ENCODE data around the gene IFITM10.

The IFITM10 gene

DNA sequence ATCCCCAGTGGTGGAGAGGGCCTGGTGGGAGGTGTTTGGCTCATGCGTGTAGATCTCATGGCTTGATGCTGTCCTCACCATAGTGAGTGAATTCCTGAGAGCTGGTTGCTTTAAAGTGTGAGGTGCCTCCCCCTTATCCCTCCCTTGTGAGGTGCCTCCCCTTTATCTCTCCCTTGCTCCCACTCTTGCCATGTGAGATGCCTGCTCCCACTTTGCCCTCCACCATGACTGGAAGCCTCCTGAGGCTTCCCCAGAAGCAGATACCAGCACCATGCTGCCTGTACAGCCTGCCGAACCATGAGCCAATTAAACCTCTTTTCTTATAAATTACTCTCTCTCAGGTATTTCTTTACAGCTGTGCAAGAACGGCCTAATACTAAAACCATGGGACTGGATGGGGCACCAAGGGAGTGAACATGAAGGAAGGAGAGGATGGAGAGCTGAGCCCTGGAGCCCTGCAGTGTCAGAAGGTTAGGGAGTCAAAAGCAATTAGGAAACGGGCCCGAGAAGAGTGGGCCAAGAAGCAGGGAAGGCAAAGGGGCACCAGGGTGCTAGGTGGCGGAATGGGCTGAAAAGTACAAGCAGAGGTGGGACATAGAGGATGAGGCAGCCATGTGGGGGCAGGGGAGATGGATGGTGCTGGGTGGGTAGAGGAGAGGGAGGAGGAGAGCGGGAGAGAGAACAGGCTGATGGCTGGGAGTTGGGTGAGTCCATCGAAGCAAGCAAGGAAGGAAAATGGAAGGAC, 9.4 kb downstream of the IFITM10 start:
- DNase-seq (ENCODE audit: low spot score), result no peak

DNA sequence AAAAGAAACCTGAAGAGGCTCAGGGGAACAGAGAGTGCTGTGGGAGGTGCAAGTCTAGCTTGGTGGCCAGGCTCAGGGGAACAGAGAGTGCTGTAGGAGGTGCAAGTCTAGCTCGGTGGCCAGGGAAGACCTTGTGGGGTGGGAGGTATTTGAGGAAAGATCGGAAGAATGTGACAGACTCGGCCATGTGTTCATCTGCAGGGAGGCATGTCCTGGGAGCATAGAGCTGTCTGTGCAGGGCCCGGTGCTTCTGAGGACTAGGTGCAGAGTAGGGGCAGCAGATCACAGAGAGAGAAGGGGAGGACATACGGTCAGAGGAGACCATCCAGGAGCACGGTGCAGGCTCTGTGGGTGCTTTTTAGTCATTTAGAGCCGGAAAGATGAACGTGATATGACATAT, 10.8 kb downstream of the IFITM10 start:
- no peak for DNase-seq (ENCODE audit: low spot score)

DNA sequence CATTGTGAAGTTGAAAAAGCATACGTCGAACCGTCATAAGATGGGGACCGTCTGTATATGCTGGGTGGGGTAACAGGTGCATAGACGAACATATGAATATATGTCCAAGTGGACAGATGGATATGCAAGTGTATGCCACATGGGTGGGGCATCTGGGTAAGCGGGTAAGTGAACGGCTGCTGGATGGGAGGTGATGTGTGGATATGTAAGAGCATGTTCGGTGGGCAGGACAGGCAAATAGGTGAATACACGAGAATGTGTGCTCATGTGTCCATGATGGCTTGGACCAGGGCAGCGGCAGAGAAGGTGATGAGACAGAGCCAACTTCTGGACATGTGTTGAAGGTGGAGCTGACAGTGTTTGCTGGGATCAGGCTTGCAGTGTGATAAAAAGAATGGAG, 12.0 kb downstream of the IFITM10 start:
- no peak for DNase-seq (ENCODE audit: low spot score)

DNA sequence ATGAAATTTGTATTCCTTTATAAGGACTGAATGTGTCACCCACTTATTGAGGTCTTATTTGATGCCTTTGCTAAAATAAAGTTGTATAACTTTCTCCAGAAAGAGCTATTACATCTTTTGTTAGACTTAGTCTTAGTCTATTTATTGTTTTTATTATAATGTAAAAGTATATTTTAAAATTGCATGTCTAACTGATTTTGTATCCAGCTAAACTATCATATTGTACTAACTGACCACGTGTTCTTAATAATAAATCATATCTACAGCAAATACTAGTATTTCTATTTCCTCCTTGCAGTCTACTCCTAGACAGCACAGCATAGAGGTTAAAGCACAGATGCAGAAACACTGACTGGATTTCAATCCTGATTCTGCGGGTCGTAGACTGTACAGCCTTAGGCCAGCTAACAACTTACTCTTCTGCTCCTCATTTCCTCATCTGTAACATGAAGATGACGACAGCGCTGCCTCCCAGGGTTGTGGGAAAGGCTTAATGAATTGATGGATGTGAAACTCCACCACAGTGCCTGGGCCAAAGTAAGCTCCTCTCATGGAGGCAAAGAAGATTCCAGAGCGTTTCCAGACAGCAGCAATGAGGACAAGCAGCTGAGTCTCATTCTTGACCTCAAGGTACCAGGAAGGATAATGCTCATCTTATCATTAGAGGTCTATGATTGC, 13.2 kb downstream of the IFITM10 start:
- DNase-seq (ENCODE audit: low spot score), result no peak

DNA sequence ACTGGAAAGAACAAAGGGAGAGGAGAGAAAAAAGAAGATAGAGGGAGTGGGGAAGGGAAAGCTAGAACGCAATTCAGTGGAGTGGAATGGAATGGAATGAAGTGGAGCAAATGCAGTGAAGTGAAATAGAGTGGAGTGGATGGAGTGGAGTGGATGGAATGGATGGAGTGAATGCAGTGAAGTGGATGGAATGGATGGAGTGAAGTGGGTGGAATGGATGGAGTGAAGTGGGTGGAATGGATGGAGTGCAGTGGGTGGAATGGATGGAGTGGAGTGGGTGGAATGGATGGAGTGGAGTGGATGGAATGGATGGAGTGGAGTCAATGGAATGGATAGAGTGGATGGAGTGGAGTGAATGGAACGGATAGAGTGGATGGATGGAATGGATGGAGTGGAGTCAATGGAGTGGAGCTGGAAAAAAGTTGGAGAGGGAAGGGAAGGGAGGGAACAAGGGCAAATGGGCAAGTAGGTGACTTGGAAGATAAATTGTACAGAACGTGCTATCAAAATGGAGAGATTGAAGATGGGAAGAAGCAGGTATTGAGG, 13.9 kb downstream of the IFITM10 start:
- DNase-seq (ENCODE audit: low spot score), result no peak

DNA sequence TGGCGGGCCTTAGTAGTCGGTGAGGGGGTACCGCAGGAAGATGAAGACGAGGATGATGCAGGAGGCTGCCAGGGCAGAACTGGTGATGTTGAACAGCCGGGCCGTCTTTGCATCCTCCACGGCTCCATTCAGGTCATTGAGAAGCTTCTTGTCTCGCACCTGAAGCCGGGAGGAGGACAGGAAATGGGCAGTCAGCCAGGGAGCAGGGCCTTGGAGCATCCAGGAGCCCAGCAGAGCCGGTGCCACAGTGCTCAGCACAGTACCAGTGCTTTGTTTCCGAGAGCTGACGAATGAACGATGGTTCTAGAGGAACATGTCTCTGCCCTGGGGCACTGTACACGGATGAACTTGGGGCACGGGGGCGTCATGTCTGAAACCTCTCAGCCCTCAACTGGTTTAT, 15.1 kb downstream of the IFITM10 start:
- no peak for DNase-seq (ENCODE audit: low spot score)

DNA sequence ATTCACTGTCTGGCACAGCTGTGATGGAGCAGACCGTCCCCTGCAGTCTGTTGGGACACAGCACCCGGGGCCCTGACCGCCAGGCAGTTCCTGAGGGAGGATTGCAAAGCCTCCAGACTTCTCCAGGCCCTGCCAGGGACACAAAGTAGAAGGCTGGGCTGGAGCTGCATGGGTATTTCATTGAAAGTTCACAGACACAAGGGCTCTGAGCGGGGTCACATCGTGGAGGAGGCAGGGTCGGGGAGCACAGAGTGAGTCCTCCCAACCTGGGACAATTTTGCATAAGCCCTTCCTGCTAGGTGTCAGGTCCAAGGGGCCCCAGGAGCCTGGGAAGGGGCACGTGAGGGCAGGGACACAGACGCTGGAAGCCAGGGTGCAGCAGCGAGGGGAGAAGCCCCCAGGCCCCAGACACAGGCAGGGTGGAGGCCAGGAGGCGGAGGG, 15.7 kb downstream of the IFITM10 start:
- DNase-seq (ENCODE audit: low spot score), result no peak

DNA sequence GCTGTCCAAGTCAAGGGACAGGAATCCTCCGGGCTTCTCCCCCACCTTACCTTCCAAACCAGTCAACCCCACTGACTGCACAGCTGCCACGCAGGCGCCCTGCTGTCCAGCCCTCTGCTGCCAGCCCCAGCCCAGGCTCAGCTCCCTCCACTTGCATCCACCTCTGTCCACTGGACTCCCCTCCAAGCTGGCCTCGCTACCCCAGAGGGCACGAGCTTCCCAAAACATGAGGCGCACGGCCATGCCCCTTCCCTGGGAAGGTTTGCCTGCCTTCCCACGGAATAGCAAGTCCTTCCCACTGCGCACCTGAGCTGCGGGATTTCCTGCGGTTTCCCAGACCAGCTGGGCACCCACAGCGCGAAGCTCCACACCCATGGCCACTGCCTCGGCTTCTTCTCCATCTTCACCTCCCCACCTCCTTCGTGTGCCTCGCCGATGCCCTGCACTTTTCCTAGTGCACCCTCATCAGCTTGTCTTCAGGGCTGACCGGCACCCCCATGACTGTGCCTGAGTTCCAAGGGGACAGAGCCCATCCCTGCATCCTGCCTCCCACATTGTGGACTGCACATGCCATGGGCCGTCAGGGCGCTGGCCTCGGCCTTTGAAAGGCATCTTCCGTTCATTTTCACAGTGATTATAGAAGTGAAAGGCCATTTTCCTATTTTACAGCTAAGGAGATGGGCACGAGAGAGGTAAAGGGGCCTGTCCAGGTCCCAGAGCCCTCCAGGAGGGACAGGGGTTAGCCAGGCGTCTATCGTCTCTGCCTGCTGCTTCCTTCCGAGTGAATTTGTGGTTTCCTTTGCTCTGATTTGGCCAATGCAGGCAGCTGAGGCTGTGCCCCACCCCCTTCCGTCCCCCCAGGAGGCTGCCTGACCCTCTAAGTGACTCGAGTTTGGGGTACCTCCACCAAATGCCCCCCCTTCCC, 16.4 kb downstream of the IFITM10 start:
- DNase-seq (ENCODE audit: low spot score), result no peak

DNA sequence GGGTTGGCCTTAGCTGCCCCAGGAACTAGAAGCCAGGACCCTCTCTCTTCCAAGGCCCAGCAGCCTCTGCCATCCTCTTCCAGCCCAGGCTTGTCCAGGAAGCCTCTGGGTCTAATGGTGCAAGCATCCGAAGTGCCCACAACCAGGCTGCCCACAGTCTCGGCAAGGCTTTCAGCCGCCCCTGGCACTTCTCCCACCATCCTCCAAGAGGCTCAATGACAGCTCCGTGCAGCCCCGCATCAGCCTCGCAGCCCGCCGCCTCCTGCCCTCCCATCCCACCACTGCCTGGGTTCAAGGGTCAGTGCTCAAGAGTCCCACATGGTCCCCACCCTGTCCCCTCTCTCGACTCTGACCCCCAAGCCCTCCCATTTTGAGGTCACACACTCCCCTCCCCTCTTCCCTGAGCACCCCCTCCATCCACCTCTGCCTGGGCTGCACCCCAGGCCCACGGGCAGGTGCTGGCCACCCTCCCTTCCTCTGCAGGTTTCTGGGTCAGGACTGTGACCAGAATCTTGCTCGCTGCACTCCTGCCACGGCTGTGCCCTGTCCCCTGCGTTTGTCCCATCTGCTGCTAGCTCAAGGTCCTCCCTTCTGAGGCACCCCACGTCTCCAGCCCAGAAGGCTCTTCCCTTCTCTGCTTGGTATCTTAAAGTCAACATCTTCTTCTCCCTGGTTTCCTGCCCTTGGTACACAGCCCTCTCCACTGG, 17.2 kb downstream of the IFITM10 start:
- no peak for DNase-seq (ENCODE audit: low spot score)

DNA sequence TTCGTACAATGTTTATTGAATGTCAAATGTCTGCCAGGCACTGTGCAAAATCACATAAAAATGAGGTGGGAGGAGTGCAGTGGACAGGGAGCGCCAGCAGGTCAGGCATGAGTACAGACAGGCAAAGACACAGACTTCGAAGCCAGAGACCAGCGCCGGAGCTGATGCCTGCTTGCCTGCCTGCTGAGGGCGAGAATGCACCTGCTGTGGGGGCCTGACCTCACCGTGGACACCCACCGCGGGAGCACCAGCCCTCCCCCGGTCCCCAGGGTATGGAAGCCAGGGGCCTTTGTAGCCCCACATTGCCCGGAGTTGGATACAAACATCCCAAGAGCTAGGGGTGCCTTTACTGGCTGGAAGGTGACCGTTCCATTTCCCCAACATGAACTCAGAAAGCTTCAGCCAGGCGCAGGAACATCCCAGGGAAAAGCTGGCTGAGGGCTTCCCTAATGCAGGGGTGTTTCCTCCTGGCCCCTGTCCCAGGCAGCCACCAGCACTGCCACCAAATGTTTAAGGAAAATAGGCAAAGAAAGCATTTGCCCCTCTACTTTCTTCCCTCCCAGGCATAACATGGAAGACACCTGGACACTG, 17.9 kb downstream of the IFITM10 start:
- DNase-seq (ENCODE audit: low spot score), result no peak

DNA sequence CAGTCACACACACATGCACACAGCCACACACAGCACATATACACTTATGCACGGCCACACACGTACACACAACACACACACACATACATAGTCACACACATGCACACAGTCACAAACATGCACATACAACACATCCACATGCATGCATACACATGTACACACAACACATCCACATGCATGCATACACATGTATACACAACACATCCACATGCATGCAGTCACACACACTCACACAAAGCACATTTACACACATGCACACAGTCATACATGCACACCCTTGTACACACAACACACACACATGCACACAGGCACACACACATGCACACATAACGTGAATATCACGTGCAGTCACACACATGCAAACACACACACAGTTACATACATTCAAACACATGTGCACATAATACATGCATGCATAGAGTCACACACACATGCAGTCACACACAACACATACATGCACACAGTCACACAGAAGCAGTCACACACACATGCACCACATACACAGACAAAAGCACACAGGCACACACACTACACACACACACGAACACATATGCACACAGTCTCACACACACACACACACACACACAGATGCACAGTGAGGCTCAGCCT, 18.8 kb downstream of the IFITM10 start:
- DNase-seq (ENCODE audit: low spot score), result no peak

DNA sequence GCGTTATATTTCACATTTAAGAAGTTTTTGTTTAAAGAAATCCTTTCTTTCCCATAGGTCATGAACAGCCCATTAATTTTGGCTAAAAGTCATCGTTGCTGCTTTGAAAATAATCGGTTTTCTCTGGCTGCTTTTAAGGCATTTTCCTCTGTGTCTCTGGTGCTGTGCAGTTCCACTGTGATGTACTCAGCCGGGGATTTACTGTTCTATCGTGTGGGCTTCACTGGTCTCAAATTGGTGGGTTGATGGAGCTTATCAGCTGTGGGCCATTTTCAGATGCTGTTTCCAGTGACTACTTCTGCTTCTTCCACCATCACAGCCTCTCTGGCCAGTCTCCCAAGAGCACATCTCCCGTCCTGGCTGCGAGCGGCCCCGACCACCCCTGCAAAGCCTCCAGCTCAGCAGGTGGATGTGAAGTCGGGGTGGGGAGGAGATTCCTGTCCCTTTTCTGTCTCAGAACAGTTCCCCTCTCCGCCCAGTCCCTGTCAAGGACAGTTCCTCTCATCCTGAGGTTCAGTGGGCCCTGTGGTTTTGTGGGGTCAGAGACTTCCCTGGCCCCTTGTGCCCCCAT, 20.3 kb downstream of the IFITM10 start:
- no peak for DNase-seq (ENCODE audit: low spot score)

DNA sequence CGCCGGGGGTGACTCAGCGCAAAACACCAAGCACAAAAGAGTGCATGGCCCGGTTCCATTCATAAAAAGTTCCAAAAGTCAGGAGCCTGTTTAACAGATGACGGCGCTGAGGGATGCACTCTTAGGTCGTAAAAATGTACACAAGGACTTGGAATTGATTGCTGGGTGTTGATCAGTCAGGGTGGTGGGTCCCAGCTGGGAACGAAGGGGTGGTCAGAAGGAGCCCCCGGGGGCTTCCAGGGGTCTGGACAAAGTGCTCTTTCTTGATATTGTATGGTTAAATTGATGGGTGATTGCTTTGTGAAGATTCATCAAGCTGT, 20.7 kb downstream of the IFITM10 start:
- DNase-seq (ENCODE audit: low spot score), result no peak

DNA sequence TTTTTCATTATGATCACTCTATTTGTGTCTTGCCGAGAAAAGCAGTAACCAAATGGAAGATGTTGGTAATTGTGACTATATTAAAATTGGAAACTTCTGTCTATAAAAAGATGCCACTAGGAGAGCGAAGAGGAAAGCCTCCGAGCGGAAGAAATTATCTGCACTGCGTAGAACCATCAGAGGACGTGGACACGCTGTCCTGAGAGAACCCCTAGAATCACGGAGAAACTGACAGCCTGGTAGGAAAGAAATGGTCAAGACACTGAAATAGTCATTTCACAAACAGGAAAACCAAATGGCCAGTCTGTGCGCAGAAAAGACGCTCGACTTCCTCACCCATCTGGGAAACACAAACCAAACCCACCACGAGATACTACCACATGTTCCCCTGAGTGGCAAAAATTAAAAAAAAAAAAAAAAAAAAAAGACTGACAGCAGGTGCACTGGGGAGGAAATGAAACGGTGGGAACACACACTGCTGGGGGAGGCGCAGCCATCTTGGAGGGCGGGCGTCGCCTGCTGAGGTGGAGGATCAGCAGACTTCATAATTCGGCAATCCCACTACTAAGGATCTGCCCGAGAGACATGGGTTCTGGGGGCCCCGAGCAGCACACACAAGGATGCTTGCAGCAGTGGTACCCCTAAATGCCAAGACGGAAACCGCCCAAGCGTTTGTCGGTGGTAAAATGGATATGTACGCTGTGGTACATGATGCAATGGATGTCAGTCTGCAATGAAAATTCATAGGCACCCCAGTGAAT, 21.3 kb downstream of the IFITM10 start:
- no peak for DNase-seq (ENCODE audit: low spot score)

DNA sequence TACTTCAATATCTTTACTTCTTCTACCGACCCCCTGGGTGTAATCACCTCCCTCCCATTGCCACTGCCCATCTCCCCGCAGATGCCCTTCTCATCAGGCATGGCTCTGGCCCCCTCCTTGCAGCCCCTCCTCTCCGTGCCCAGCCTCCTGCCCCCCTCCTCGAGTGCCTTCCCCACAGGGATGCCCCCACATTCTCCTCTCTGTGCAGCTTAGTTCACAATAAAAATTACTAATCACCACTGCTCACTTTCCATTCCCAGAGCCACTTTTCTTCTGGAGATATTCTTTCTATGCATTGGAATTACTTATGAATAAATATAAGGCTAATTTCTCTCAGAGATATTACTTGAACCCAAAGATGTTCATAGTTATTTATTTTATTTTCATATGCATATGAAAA, 22.1 kb downstream of the IFITM10 start:
- no peak for DNase-seq (ENCODE audit: low spot score)

DNA sequence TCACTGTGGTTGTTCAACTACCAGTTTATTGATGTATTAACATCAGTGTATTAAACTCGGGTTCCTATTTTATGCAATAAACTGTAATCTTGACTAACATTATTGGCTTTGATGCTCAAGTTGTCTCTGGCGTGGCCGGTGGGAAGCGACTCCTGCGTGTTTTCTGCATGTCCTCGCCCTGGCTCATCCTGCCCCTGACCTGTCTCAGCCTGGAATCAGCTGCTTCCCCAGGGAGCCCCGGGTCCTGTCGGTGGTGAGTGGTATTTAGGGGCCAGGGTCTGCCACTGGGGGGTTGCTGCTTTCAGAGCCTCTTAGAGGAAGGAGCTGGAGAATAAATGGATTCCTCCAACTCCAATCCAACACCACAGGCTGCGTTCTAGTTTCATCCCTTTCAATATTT, 22.5 kb downstream of the IFITM10 start:
- no peak for DNase-seq (ENCODE audit: low spot score)

DNA sequence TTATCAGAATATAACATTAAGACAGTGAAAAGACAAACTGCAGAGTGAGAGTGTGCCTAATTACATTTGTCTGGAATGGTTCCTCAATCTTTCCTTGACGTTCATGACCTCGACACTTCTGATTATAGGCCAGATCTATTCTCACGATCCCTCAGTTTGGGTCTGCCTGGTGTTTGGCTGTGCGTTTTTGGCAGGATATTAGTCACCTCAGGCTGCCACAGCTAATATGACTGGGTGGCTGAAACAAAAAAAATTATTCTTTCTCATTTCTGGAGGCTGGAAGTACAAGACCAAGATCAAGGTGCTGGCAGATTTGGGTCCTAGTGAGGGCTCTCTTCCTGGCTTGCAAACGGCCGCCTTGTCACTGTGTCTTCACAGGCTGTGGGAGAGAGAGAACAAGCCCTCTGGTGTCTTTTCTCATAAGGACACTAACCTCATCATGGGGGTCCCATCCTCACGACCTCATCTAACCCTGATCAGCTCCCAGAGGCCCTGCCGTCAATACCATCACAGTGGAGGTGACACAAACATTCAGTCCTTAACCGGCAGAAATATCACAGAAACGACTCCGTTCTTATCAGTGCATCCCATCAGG, 23.2 kb downstream of the IFITM10 start:
- DNase-seq (ENCODE audit: low spot score), result no peak

DNA sequence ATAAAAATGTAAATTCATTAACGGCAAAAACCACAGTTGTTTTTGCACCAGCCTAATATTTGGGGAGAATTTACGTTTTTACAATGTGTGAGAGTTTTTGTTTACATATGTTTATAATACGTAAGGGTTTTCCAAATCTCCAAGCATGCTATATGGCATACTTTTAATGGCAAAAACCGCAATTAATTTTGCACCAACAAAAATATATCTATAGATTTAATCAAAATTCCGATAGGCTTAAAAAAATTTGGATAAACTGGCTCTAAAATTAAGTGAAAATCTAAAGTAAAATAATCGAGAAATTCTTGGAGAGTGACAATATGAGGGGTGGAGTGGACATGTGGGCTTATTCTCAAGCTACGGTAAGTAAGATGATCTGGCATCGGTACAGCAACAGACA, 30.6 kb downstream of the IFITM10 start:
- no peak for DNase-seq (ENCODE audit: low spot score)

DNA sequence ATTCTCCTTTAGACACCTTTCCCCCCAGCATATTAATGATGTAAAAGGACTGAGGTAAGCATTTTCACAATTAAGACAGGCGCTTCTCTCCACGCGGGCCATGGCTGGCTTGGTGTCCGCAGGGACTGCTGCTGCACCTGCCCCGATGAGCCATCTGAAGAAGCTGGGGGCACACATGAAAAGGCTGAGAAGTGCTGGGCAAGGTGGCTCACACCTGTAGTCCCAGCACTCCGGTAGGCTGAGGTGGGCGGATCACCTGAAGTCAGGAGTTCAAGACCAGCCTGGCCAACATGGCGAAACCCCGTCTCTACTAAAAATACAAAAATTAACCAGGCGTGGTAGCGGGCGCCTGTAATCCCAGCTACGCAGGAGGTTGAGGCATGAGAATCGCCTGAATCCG, 32.1 kb downstream of the IFITM10 start:
- DNase-seq (ENCODE audit: low spot score), result no peak

DNA sequence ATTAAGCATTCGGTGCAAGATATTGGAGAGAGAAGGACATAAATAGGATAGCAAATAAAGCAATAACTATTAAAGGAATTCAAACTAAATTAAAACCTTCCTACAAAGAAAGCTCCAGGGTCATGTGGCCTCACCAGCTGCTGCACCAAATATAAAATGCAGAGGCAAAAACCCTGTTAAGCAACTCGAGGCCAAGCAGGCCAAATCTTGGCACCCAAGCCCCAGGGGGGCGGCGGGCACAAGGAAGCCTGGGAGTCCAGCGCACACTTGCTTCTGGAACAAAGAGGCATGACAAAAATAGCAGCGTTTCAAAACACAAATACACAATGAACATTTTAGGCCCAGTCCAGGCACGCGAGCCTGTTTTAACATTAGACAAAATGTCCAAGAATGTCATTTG, 32.6 kb downstream of the IFITM10 start:
- DNase-seq (ENCODE audit: low spot score), result no peak

All from AG08396 (cell line).